Measurements from ENCODE around the gene CHPF. TPM values are rescaled to one million over a fixed set of nuclear protein-coding genes. Genes with fewer than 3 reads are reported as not detected.
A peak's percentile ranks its signal among the peaks of the same experiment; 100 is the strongest.

Gene CHPF, protein sequence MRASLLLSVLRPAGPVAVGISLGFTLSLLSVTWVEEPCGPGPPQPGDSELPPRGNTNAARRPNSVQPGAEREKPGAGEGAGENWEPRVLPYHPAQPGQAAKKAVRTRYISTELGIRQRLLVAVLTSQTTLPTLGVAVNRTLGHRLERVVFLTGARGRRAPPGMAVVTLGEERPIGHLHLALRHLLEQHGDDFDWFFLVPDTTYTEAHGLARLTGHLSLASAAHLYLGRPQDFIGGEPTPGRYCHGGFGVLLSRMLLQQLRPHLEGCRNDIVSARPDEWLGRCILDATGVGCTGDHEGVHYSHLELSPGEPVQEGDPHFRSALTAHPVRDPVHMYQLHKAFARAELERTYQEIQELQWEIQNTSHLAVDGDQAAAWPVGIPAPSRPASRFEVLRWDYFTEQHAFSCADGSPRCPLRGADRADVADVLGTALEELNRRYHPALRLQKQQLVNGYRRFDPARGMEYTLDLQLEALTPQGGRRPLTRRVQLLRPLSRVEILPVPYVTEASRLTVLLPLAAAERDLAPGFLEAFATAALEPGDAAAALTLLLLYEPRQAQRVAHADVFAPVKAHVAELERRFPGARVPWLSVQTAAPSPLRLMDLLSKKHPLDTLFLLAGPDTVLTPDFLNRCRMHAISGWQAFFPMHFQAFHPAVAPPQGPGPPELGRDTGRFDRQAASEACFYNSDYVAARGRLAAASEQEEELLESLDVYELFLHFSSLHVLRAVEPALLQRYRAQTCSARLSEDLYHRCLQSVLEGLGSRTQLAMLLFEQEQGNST
- 1 to 10 TPM; 7.1 to 7.3 TPM for total RNA-seq

DNA sequence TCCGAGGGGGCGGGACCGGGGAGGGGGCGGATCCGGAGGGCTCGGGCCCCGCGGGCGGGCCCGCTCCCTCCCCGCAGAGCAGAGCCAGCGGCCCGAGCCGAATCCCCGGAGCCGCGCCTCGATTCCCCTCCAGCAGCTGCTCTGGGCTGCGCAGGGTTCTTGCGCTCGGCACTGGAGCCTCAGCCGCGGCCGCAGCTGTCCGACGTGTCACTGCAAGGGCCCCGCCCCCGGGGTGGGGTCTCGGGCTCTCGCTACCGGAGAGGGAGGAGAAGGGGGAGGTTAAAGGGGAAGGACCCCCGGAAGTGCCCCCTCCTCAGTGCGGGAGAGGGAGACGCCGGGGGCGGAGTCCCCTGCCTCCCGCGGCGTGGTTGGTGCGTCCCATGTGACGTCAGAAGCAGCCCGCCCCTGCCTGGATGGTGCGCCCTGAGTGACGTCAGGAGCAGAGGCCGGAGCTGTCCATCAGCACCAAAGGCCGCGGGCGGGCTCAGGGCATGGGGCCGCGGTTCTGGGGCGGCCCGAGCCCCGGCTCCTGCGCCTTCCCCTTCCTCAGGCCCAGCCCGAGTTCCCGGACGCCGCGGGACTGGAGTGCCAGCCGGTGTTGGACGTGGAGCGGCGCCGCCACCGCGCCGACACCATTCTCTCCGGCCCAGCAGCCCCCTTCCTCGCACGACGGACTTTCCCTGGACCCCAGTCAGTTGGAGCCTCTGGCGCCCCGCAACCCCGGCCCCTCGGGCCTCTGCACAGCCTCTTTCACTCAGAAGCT, at the start of gene CHPF, which contains the start of gene TMEM198:
Gene CHPF (minus strand): TSS at position 214 of the 763 bp plus-strand sequence. CDS start 271 bp downstream, outside the sequence.
Gene TMEM198 (plus strand): TSS at position 433 of the 763 bp plus-strand sequence. CDS start 700 bp downstream, outside the sequence.
- Mint-ChIP-seq H3K9me3 (ENCODE audit: insufficient read depth) (no peaks in the 10 kb centered on the region), H3K27me3 (ENCODE audit: low read depth) (peaks cover 24% of the 10 kb centered on the region), H3K4me1 (ENCODE audit: low read depth) (peaks cover 25% of the 10 kb centered on the region), H3K4me3 (peak within 1 kb of the TSS; percentile 73), H3K36me3 (ENCODE audit: low read depth) (no peaks in the 10 kb centered on the region), H3K27ac (peak within 1 kb of the TSS; percentile 78)
- peak; percentile 95 for DNase-seq
- CTCF ChIA-PET, result interaction anchor here (0.7 to 5.9 kb wide), 10 partner anchors 9 to 146 kb away, joined by 3 to 39 read pairs (median 6); partner anchors contain the start of gene STK11IP
- peak; percentile 71 for ATAC-seq
- POLR2A ChIA-PET, result interaction anchor here (0.8 kb wide), 1 partner anchor 54 kb away, joined by 4 read pairs; the partner anchor contains the start of gene STK11IP

DNA sequence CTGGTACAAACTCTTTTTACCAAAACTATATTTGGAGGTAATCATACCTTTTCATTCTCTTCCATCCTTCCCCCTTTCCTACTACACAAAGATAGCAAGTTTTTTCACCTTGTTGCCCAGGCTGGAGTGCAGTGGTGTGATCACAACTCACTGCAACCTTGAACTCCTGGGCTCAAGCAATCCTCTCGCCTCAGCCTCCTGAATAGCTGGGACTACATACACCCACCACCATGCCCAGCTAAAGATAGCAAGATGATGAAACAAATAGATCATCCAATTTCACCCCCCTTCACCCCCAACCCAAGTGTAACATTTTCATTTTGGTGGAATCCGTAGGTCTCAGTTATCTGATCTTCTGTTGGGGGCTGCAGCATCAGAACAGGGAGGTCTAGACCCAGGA, 49.5 kb upstream of the CHPF start:
- ATAC-seq, result no peak
- H3K36me3 Mint-ChIP-seq (ENCODE audit: low read depth), result no peaks in the 10 kb centered on the region
- H3K27ac Mint-ChIP-seq, result no peak overlapping the region
- CTCF ChIA-PET, result no interaction called here
- POLR2A ChIA-PET, result no interaction called here
- DNase-seq, result no peak
- no peak overlapping the region for H3K4me3 Mint-ChIP-seq
- no peaks in the 10 kb centered on the region for H3K9me3 Mint-ChIP-seq (ENCODE audit: insufficient read depth)
- H3K27me3 Mint-ChIP-seq (ENCODE audit: low read depth), result peaks cover 11% of the 10 kb centered on the region
- peaks cover 20% of the 10 kb centered on the region for H3K4me1 Mint-ChIP-seq (ENCODE audit: low read depth)

- no peaks in the 10 kb centered on the region for H3K36me3 Mint-ChIP-seq (ENCODE audit: low read depth)
- peaks cover 11% of the 10 kb centered on the region for H3K27me3 Mint-ChIP-seq (ENCODE audit: low read depth)
- DNase-seq (no peak), ATAC-seq (no peak)
- H3K4me1 Mint-ChIP-seq (ENCODE audit: low read depth), result peaks cover 18% of the 10 kb centered on the region
- H3K4me3 Mint-ChIP-seq, result no peak overlapping the region
- H3K27ac Mint-ChIP-seq, result no peak overlapping the region
- H3K9me3 Mint-ChIP-seq (ENCODE audit: insufficient read depth), result no peaks in the 10 kb centered on the region
- POLR2A ChIA-PET, result no interaction called here
- CTCF ChIA-PET, result no interaction called here
Observed at GRCh38 chr2:219592736-219593135, 49.1 kb upstream of the CHPF start.

- H3K36me3 Mint-ChIP-seq (ENCODE audit: low read depth), result no peaks in the 10 kb centered on the region
- ChIA-PET POLR2A (no interaction called here), CTCF (interaction anchor here (1.0 kb wide), 1 partner anchor 52 kb away, joined by 4 read pairs; no protein-coding TSS in a partner anchor)
- peaks cover 6% of the 10 kb centered on the region for H3K4me1 Mint-ChIP-seq (ENCODE audit: low read depth)
- H3K9me3 Mint-ChIP-seq (ENCODE audit: insufficient read depth), result no peaks in the 10 kb centered on the region
- no peak overlapping the region for H3K27ac Mint-ChIP-seq
- no peak for DNase-seq
- no peak for ATAC-seq
- H3K4me3 Mint-ChIP-seq, result no peak overlapping the region
- H3K27me3 Mint-ChIP-seq (ENCODE audit: low read depth), result peaks cover 11% of the 10 kb centered on the region
Observed at GRCh38 chr2:219591091-219591490, 47.5 kb upstream of the CHPF start.

GRCh38 chr2:219581346-219581745, 37.7 kb upstream of the CHPF start:
- DNase-seq (no peak), ATAC-seq (no peak)
- no peaks in the 10 kb centered on the region for H3K36me3 Mint-ChIP-seq (ENCODE audit: low read depth)
- H3K27me3 Mint-ChIP-seq (ENCODE audit: low read depth), result peaks cover 12% of the 10 kb centered on the region
- no peaks in the 10 kb centered on the region for H3K4me1 Mint-ChIP-seq (ENCODE audit: low read depth)
- no peaks in the 10 kb centered on the region for H3K9me3 Mint-ChIP-seq (ENCODE audit: insufficient read depth)
- no peak overlapping the region for H3K27ac Mint-ChIP-seq
- CTCF ChIA-PET, result interaction anchor here (1.5 kb wide), 1 partner anchor 13 kb away, joined by 3 read pairs; no protein-coding TSS in a partner anchor
- POLR2A ChIA-PET, result no interaction called here
- no peak overlapping the region for H3K4me3 Mint-ChIP-seq

DNA sequence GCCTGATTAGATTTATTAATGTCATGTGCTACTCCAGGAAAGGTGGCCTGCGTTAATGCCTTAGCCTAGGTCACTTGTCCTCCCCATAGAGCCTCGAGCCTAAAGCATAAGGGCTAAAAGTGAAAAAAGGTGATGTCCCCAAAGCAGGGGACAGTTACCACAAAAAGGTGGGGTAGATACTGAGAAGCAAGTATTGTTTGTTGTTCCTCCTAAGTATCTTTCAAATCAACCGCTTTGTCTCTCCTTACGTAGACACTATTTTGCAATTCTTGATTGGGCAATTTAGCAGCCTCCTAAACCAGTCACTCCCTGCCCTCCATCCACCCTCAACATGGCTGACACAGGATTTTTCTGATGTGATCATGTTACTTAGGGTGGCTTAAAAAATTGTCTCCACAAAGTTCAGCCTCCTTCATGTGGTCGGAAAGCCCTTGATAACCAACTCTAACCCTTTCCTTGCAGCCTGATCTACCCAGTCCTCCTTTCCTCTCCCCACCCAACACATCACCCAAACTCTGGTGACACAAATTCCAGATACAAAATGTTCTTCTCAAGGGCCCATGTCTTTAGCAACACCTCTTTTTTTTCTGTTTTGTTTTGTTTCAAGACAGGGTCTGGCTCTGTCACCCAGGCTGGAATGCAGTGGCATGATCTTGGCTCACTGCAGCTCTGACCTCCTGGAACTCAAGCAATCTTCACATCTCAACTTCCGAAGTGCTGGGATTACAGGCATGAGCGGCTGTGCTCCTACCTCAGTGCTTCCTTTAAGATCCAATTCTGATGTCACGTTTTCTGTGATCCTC, 35.4 kb upstream of the CHPF start:
- no peak overlapping the region for H3K27ac Mint-ChIP-seq
- H3K4me3 Mint-ChIP-seq, result no peak overlapping the region
- DNase-seq (no peak), ATAC-seq (no peak)
- no peaks in the 10 kb centered on the region for H3K9me3 Mint-ChIP-seq (ENCODE audit: insufficient read depth)
- H3K36me3 Mint-ChIP-seq (ENCODE audit: low read depth), result no peaks in the 10 kb centered on the region
- H3K27me3 Mint-ChIP-seq (ENCODE audit: low read depth), result peaks cover 12% of the 10 kb centered on the region
- H3K4me1 Mint-ChIP-seq (ENCODE audit: low read depth), result no peaks in the 10 kb centered on the region
- ChIA-PET POLR2A (no interaction called here), CTCF (interaction anchor here (1.2 kb wide), 1 partner anchor 37 kb away, joined by 7 read pairs; no protein-coding TSS in a partner anchor)

DNA sequence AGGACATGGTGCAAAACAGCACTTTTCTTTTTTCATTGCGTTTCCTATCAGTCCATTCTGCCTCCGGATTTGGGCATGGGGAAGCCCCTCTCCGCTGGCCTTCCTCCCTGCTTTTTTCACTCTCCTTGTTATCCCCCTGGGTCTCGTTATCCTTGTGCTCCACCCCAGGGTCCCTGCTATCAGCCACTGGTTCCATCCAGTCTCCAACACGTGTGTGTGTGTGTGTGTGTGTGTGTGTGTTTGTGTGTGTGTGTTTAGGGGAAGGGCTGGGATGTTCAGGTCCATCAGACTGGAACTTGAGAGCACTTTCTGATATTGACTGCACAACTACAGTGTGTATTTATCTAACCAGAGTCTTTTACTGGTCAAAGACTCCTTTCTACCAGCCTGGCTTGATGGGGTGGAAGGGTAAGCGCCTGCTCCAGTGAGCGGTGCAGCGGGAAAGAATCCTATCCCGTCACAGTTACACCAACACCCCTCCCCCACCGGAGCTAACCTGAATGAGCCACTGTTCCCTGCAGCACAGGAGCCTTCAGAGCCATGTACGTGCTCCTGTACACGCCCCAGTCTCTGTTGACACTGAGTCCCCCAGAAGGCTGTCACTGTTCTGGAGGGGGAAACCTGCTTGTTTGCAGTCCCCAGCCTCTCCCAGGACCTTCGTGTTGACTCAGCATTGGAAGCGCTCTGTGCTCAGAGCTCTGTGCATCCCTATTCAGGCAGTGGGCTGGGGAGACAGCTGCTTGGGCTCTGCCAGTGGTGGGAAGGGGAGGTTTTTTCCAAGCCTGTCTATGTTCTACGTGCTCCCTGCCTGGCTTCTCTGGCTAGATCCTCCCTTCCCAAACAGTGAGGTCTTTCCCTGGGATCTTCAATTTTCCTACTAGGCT, 33.1 kb upstream of the CHPF start:
- ChIA-PET CTCF (interaction anchor here (3.0 kb wide), 1 partner anchor 17 kb away, joined by 13 read pairs; no protein-coding TSS in a partner anchor), POLR2A (interaction anchor here (0.6 to 0.8 kb wide), 2 partner anchors 20 to 70 kb away, joined by 3 to 4 read pairs; no protein-coding TSS in a partner anchor)
- H3K36me3 Mint-ChIP-seq (ENCODE audit: low read depth), result no peaks in the 10 kb centered on the region
- no peak overlapping the region for H3K27ac Mint-ChIP-seq
- DNase-seq (no peak), ATAC-seq (no peak)
- peaks cover 25% of the 10 kb centered on the region for H3K27me3 Mint-ChIP-seq (ENCODE audit: low read depth)
- H3K9me3 Mint-ChIP-seq (ENCODE audit: insufficient read depth), result no peaks in the 10 kb centered on the region
- no peak overlapping the region for H3K4me3 Mint-ChIP-seq
- no peaks in the 10 kb centered on the region for H3K4me1 Mint-ChIP-seq (ENCODE audit: low read depth)

DNA sequence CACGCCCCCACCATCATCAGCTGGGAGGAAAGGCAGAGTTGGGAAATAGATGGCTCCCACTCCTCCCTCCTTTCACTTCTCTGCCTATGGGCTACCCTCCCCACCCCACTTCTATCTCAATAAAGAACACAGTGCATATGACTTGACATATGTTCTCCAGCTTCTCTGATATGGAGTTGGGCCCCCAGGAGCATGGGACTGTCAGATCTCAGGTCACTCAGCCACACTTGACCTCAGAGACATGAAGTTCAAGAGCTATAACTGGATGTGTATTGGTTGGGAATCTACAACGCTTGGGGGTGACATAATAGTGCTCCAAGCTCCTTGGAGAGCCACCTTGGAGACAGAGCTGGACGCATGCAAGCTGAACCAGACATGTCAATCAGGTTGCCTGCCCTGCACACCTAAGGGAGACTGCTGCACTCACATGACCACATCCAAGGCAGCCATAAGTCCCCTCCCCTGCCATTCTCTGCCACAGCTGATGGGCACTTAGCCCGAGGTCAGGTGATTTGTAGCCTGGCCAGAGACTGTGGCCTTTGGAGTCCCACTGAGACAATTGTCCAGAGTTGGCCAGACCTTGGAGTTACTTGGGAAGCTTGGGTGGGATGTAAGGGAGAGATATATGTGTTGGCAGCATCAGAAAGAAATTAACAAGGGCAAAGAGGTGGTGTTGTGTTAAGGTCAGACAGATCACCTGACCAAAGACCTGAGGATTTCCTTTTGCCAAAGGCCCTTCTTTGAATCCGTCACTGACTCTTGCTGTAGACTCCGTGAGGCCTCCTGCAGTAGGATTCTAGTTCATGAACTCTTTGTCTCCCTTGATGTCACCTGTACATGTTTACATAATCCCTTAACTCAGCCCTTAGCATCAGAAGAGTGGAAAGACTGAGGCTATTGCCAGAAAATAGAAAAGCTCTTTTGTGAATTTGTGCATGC, 32.2 kb upstream of the CHPF start:
- Mint-ChIP-seq H3K4me3 (no peak overlapping the region), H3K27me3 (ENCODE audit: low read depth) (peaks cover 28% of the 10 kb centered on the region), H3K27ac (no peak overlapping the region), H3K9me3 (ENCODE audit: insufficient read depth) (no peaks in the 10 kb centered on the region), H3K36me3 (ENCODE audit: low read depth) (no peaks in the 10 kb centered on the region), H3K4me1 (ENCODE audit: low read depth) (no peaks in the 10 kb centered on the region)
- POLR2A ChIA-PET, result no interaction called here
- ATAC-seq (no peak), DNase-seq (no peak)
- CTCF ChIA-PET, result interaction anchor here (3.0 kb wide), 1 partner anchor 16 kb away, joined by 13 read pairs; no protein-coding TSS in a partner anchor

GRCh38 chr2:219574484-219575311, 31.1 kb upstream of the CHPF start:
- Mint-ChIP-seq H3K27me3 (ENCODE audit: low read depth) (peaks cover 35% of the 10 kb centered on the region), H3K27ac (no peak overlapping the region), H3K4me1 (ENCODE audit: low read depth) (no peaks in the 10 kb centered on the region), H3K9me3 (ENCODE audit: insufficient read depth) (no peaks in the 10 kb centered on the region), H3K36me3 (ENCODE audit: low read depth) (no peaks in the 10 kb centered on the region), H3K4me3 (no peak overlapping the region)
- ChIA-PET POLR2A (no interaction called here), CTCF (interaction anchor here (1.2 to 3.0 kb wide), 2 partner anchors 15 to 68 kb away, joined by 3 to 13 read pairs; no protein-coding TSS in a partner anchor)
- DNase-seq (no peak), ATAC-seq (peak; percentile 10)

All from activated CD8-positive, alpha-beta T cell treated with anti-CD3 and anti-CD28 coated beads, Interleukin-2, amount 10 ng/mL, durations not matched to agents 7 days and 5 days (primary cell).